Pulmonary artery endothelial cell (primary cell): Measurements from ENCODE around the gene DNM1. TPM values are rescaled to one million over a fixed set of nuclear protein-coding genes. Genes with fewer than 3 reads are reported as not detected.

ENCODE experiments used
- DNase-seq: peaks from one replicate; pipeline ENCODE4 v3.0.0-alpha.2; 2011; ENCODE audit warnings: low read depth, low spot score
- total RNA-seq: library from RNA; depleted of rRNA; stranded (reverse); fragments of >200 nt; gene quantifications from 2 replicates; pipeline ENCODE4 v1.2.3, GENCODE V29; 2014

DNM1 gene
- total RNA-seq, 1 donor from 2014 or later, result 0.33 TPM

DNA sequence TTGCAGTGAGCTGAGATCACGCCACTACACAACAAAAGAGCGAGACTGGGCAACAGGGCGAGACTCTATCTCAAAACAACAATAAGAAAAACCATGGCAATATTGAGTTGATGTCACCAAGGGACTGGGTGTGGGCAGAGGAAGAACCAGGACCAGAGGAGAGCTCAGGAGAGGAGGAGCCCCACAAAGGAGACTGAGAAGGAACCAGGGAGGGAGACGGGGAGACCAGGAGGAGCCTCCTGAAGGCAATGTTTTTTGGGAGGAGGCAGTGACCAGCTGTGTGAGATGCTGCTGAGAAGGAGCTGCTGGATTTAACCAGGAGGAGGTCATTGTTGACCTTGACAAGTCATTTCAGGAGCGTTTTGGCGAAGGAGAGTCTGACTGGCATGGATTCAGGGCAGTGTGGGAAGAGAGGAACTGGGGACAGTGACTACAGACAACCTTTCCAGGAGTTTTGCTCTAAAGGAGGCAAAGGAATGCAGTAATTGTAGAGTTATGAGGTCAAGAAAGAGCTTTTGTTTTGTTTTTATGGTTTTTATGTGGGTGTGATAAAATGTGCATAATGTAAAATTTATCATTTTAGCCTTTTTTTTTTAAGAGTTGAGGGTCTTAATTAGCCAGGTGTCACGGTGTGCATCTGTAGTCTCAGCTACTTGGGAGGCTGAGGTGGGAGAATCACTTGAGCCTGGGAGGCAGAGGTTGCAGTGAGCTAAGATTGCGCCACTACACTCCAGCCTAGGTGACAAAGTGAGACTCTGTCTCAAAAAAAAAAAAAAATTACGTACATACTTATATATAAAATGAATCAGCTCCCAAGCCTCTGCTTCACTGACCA is 101.2 kb downstream of the DNM1 start:
- no peak for DNase-seq

Other genes starting within 250 kb of the DNM1 start
- 4.4 and 5.2 TPM in 2 replicates for gene EEIG1, start 222.4 kb upstream of the DNM1 start, total RNA-seq
- gene NAIF1, start 136.1 kb upstream of the DNM1 start, total RNA-seq, result 10.1 and 16.3 TPM in 2 replicates
- 14.7 and 25.1 TPM in 2 replicates for gene SLC25A25, start 135.1 kb upstream of the DNM1 start, total RNA-seq
- 103 and 129 TPM in 2 replicates for gene PTGES2, start 75.7 kb upstream of the DNM1 start, total RNA-seq
- gene LCN2, start 53.9 kb upstream of the DNM1 start, total RNA-seq, result not detected in 2 replicates
- gene BBLN, start 43.1 kb upstream of the DNM1 start, total RNA-seq, result 20.6 and 31.5 TPM in 2 replicates
- 18.5 and 24.5 TPM in 2 replicates for gene CIZ1, start 11.8 kb upstream of the DNM1 start, total RNA-seq
- 56.1 and 60.7 TPM in 2 replicates for gene GOLGA2, start 72.6 kb downstream of the DNM1 start, total RNA-seq
- gene SWI5, start 72.9 kb downstream of the DNM1 start, total RNA-seq, result 32.4 and 32.5 TPM in 2 replicates
- 36.3 and 37.4 TPM in 2 replicates for gene TRUB2, start 119.1 kb downstream of the DNM1 start, total RNA-seq
- gene COQ4, start 119.5 kb downstream of the DNM1 start, total RNA-seq, result 24.4 and 28.1 TPM in 2 replicates
- 27.2 and 41.3 TPM in 2 replicates for gene SLC27A4, start 137.1 kb downstream of the DNM1 start, total RNA-seq
- gene URM1, start 168.0 kb downstream of the DNM1 start, total RNA-seq, result 69.3 and 77.2 TPM in 2 replicates
- gene CERCAM, start 217.5 kb downstream of the DNM1 start, total RNA-seq, result 24.1 and 24.6 TPM in 2 replicates